Body of pancreas (tissue), 4 donors: ENCODE results near the gene ALOX5AP.

Experiments
- CTCF ChIP-seq, 7 experiments: fragments of 450-650 bp in 4 of 7; fragments of 200-600 bp in 3 of 7; sonication (generic) in 3 of 7; IDR thresholded peaks; one replicate each; pipeline ENCODE4 v1.5.1; 2016 to 2019; ENCODE audit warnings: antibody characterized with exemption in 7 of 7
- POLR2A ChIP-seq, 3 donors: fragments of 450-650 bp; IDR thresholded peaks; one replicate each; pipeline ENCODE4 v1.6.1; 2016; ENCODE audit warnings: antibody characterized with exemption in 3 of 3, mild to moderate bottlenecking in 2 of 3

GRCh38 chr13:30808600-30808999 lies 73.3 kb downstream of the ALOX5AP start:
- TF ChIP-seq CTCF (IDR thresholded peaks at IDR 0.05) (no peak), POLR2A (IDR thresholded peaks at IDR 0.05) (no peak)
